SK-N-SH treated with all-trans-retinoic acid at 6 μM for 48 hours (cell line): Measurements from ENCODE around the gene NTM.

ENCODE experiments used
- ATAC-seq: fragments of 200-7000 bp; cut with Tn5 transposase; 3 replicates; pipeline ENCODE4 v1.9.1; 2020; ENCODE audit warnings: mild to moderate bottlenecking, moderate library complexity
- ARNTL ChIP-seq: fragments of 450-650 bp; formaldehyde crosslinking; IDR thresholded peaks from 2 replicates; pipeline ENCODE4 v1.5.0; 2020; ENCODE audit warnings: low read depth, mild to moderate bottlenecking, moderate library complexity, borderline replicate concordance
- BACH2 ChIP-seq: fragments of 250-450 bp; sonication (Bioruptor Pico); IDR thresholded peaks from 2 replicates; pipeline ENCODE4 v1.9.0; 2021; ENCODE audit warnings: mild to moderate bottlenecking, borderline replicate concordance
- CSDC2 ChIP-seq: fragments of 250-450 bp; sonication (Bioruptor Pico); IDR thresholded peaks from 2 replicates; pipeline ENCODE4 v1.5.0; 2020; ENCODE audit warnings: mild to moderate bottlenecking, moderate library complexity
- CSRNP3 ChIP-seq: fragments of 250-450 bp; sonication (Bioruptor Pico); IDR thresholded peaks from 2 replicates; pipeline ENCODE4 v1.5.1; 2021; ENCODE audit warnings: mild to moderate bottlenecking, moderate library complexity
- ESRRG ChIP-seq: fragments of 250-450 bp; sonication (Bioruptor Pico); IDR thresholded peaks from 2 replicates; pipeline ENCODE4 v1.6.1; 2021; ENCODE audit warnings: mild to moderate bottlenecking
- GLIS3 ChIP-seq: fragments of 250-450 bp; sonication (Bioruptor Pico); IDR thresholded peaks from 2 replicates; pipeline ENCODE4 v1.5.0; 2020; ENCODE audit warnings: mild to moderate bottlenecking, moderate library complexity
- ISL1 ChIP-seq: fragments of 250-450 bp; sonication (Bioruptor Pico); IDR thresholded peaks from 2 replicates; pipeline ENCODE4 v2.1.2; 2022; ENCODE audit warnings: mild to moderate bottlenecking, moderate library complexity
- OSR1 ChIP-seq: fragments of 250-450 bp; sonication (Bioruptor Pico); IDR thresholded peaks from 2 replicates; pipeline ENCODE4 v1.8.0; 2022; ENCODE audit warnings: moderate library complexity, mild to moderate bottlenecking, inconsistent platforms
- PATZ1 ChIP-seq: fragments of 250-450 bp; sonication (Bioruptor Pico); IDR thresholded peaks from 2 replicates; pipeline ENCODE4 v1.8.0; 2020; ENCODE audit warnings: mild to moderate bottlenecking, moderate library complexity, borderline replicate concordance
- POU6F1 ChIP-seq: fragments of 250-450 bp; sonication (Bioruptor Pico); IDR thresholded peaks from 2 replicates; pipeline ENCODE4 v1.8.0; 2021; ENCODE audit warnings: low read depth, mild to moderate bottlenecking, moderate library complexity, borderline replicate concordance
- PPARA ChIP-seq: fragments of 250-450 bp; sonication (Bioruptor Pico); IDR thresholded peaks from 2 replicates; pipeline ENCODE4 v1.5.0; 2020; ENCODE audit warnings: mild to moderate bottlenecking, borderline replicate concordance
- RARB ChIP-seq: fragments of 250-450 bp; sonication (Bioruptor Pico); IDR thresholded peaks from 2 replicates; pipeline ENCODE4 v1.8.0; 2021; ENCODE audit warnings: mild to moderate bottlenecking, moderate library complexity
- SNAI2 ChIP-seq: fragments of 250-450 bp; sonication (Bioruptor Pico); IDR thresholded peaks from 2 replicates; pipeline ENCODE4 v1.5.0; 2020; ENCODE audit warnings: mild to moderate bottlenecking, moderate library complexity
- TCF4 ChIP-seq: fragments of 250-450 bp; sonication (Bioruptor Pico); IDR thresholded peaks from 2 replicates; pipeline ENCODE4 v1.8.0; 2021; ENCODE audit warnings: mild to moderate bottlenecking, moderate library complexity, borderline replicate concordance
- TOX ChIP-seq: fragments of 250-450 bp; sonication (Bioruptor Pico); IDR thresholded peaks from 2 replicates; pipeline ENCODE4 v1.8.0; 2021; ENCODE audit warnings: mild to moderate bottlenecking, moderate library complexity, borderline replicate concordance
- TSHZ2 ChIP-seq: fragments of 250-450 bp; sonication (Bioruptor Pico); IDR thresholded peaks from 2 replicates; pipeline ENCODE4 v1.5.0; 2020; ENCODE audit warnings: mild to moderate bottlenecking, moderate library complexity
- ZC3H10 ChIP-seq: fragments of 250-450 bp; sonication (Bioruptor Pico); IDR thresholded peaks from 2 replicates; pipeline ENCODE4 v1.5.1; 2021; ENCODE audit warnings: mild to moderate bottlenecking, moderate library complexity
- ZFP3 ChIP-seq: fragments of 250-450 bp; sonication (Bioruptor Pico); IDR thresholded peaks from 2 replicates; pipeline ENCODE4 v1.5.0; 2020; ENCODE audit warnings: mild to moderate bottlenecking, moderate library complexity
- ZFP30 ChIP-seq: fragments of 450-650 bp; formaldehyde crosslinking; IDR thresholded peaks from 2 replicates; pipeline ENCODE4 v1.5.0; 2022; ENCODE audit warnings: mild to moderate bottlenecking, moderate library complexity
- ZNF565 ChIP-seq: fragments of 450-650 bp; formaldehyde crosslinking; conservative IDR thresholded peaks from 2 replicates; pipeline ENCODE4 v1.5.0; 2020; ENCODE audit warnings: low read depth, mild to moderate bottlenecking, moderate library complexity
- ZNF70 ChIP-seq: fragments of 450-650 bp; formaldehyde crosslinking; IDR thresholded peaks from 2 replicates; pipeline ENCODE4 v1.5.0; 2020; ENCODE audit warnings: mild to moderate bottlenecking, moderate library complexity
- ZNF8 ChIP-seq: fragments of 450-650 bp; formaldehyde crosslinking; IDR thresholded peaks from 2 replicates; pipeline ENCODE4 v1.5.0; 2020; ENCODE audit warnings: mild to moderate bottlenecking, moderate library complexity

Gene NTM

GRCh38 chr11:131609337-131609736, 238.9 kb downstream of the NTM start (continued):
- TF ChIP-seq CSRNP3 (CRISPR knock-in tag): no peak
- no peak for TF ChIP-seq ZC3H10 (CRISPR knock-in tag)
- no peak for TF ChIP-seq CSDC2
- TF ChIP-seq ZFP30: no peak
- TF ChIP-seq, all 23 proteins: peak for 0

- TF ChIP-seq ESRRG (CRISPR knock-in tag): no peak
- no peak for TF ChIP-seq ZC3H10 (CRISPR knock-in tag)
- no peak for TF ChIP-seq SNAI2 (CRISPR knock-in tag)
- TF ChIP-seq ZNF565 (CRISPR knock-in tag): no peak
- TF ChIP-seq OSR1 (CRISPR knock-in tag): no peak
- no peak for TF ChIP-seq CSDC2
- no peak for TF ChIP-seq BACH2 (CRISPR knock-in tag)
- TF ChIP-seq CSRNP3 (CRISPR knock-in tag): no peak
- no peak for ATAC-seq
Observed at GRCh38 chr11:131609921-131610320, 239.5 kb downstream of the NTM start.

- TF ChIP-seq ZNF565 (CRISPR knock-in tag): no peak
- no peak for TF ChIP-seq ZNF70 (CRISPR knock-in tag)
- TF ChIP-seq TOX (CRISPR knock-in tag): no peak
- TF ChIP-seq SNAI2 (CRISPR knock-in tag): no peak
- no peak for TF ChIP-seq ESRRG (CRISPR knock-in tag)
- no peak for TF ChIP-seq ISL1 (CRISPR knock-in tag)
- no peak for TF ChIP-seq BACH2 (CRISPR knock-in tag)
- TF ChIP-seq ZNF8 (CRISPR knock-in tag): no peak
- no peak for TF ChIP-seq CSRNP3 (CRISPR knock-in tag)
- no peak for TF ChIP-seq PATZ1 (CRISPR knock-in tag)
- no peak for ATAC-seq
Observed at GRCh38 chr11:131611322-131611721, 240.9 kb downstream of the NTM start.

GRCh38 chr11:131612533-131612932, 242.1 kb downstream of the NTM start:
- ATAC-seq: no peak
- TF ChIP-seq ESRRG (CRISPR knock-in tag): no peak
- no peak for TF ChIP-seq PPARA (CRISPR knock-in tag)
- no peak for TF ChIP-seq RARB (CRISPR knock-in tag)
- TF ChIP-seq CSDC2: no peak
- no peak for TF ChIP-seq BACH2 (CRISPR knock-in tag)
- TF ChIP-seq TCF4 (CRISPR knock-in tag): no peak
- TF ChIP-seq ZFP30: no peak
- TF ChIP-seq GLIS3 (CRISPR knock-in tag): no peak
- no peak for TF ChIP-seq PATZ1 (CRISPR knock-in tag)
- no peak for TF ChIP-seq SNAI2 (CRISPR knock-in tag)
- TF ChIP-seq ZFP3: no peak
- no peak for TF ChIP-seq ARNTL (CRISPR knock-in tag)
- TF ChIP-seq OSR1 (CRISPR knock-in tag): no peak
- TF ChIP-seq POU6F1 (CRISPR knock-in tag): no peak
- no peak for TF ChIP-seq ZNF8 (CRISPR knock-in tag)
- no peak for TF ChIP-seq TSHZ2 (CRISPR knock-in tag)
- no peak for TF ChIP-seq TOX (CRISPR knock-in tag)
- TF ChIP-seq ZNF565 (CRISPR knock-in tag): no peak
